ENCODE measurements around the gene PGBD2.
"Not testable (repeated sequence)": the region's sequence is repeated elsewhere in the genome, so short reads cannot be mapped to it uniquely, and the experiment has no call there.

Gene PGBD2

DNA sequence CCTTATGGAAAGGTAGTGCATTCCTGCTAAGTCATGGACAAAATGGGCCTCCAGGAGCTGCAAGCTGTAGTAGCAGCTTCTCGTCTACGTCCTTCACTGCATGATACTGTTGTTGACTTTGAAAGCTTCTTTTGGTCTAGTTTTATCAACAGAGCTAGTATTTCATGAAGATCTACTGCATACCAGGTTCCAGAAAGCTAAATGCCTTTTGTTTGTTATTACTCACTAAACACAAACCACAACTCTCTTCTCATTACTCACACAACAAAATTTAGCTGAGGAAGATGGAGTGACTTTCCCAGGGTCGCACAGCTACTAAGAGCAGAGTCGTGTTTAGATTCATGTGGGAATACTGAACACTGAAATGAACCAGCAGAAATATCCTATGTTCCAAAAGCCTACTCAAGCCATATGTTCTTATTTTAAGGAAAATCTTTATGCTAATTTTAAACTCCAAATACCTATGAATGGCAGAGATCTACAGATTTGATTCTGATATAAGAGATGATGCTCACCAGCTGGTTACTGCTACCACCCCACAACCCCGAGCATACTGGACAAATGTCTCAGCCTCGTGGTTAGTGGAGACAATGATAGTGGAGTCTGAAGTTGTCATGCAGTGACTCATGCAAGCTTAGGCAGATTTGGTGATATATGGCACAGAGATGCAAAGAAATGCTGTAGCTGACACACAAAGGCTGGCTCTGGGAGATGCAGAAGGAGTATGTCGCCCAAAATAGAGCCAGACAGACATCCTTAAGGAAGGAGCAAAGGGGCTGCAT lies 20.6 kb downstream of the PGBD2 start:
- DNase-seq, result no peak

DNA sequence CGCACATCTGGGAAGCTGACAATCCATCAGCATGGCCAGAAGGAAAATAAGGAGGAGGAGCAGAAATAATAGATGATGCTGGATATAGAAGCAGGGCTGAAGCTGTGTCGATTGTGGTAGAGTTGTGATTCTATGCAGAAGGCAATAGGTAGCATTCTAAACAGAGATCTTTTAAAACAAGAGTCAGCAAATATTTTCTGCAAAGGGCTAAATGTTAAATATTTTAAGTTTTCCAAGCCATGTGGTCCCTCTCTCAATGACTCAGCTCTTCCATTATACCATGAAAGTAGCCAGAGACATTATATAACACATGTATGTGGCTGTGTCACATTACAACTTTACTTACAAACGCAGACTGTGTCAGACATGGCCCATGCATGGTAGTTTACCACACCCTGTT lies 21.2 kb downstream of the PGBD2 start:
- DNase-seq, result not testable (repeated sequence)

DNA sequence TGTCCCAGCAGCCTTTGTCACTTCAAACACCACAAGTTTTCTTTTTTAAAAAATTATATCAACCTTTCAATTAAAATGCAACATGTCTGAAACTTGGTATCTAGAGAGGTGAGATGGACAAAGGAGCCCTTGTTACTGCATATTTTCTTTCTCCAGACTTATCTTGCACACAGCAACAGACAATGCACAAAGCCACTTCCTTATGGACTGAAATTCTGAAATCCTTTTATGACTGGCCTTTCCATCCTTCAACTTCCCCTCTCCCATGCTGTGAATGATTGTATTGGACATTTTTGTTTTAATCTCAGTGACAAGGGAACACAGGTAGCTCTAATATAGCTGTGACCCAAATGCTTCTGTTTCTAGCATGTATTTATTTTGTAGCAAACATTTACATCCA lies 22.1 kb downstream of the PGBD2 start:
- DNase-seq, result not testable (repeated sequence)

DNA sequence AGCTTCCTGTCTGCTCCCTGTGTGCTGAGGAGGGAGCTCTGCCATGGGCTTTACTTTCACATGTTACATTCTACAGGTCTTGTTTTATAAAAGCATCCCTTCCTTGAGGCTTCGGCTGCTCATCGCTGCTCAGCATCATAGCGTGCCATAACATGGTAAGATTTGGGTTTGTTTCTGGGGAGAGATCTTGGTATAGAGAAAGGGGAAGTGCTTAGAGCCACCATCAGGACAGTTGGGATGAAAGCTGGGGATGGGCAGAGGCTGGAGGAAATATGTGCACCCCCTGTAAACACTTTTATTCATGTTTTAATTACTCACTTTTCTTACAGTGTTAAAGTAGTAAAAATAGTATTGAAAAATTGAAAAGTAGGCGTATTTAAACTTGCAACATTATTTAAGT lies 24.0 kb downstream of the PGBD2 start:
- not testable (repeated sequence) for DNase-seq

DNA sequence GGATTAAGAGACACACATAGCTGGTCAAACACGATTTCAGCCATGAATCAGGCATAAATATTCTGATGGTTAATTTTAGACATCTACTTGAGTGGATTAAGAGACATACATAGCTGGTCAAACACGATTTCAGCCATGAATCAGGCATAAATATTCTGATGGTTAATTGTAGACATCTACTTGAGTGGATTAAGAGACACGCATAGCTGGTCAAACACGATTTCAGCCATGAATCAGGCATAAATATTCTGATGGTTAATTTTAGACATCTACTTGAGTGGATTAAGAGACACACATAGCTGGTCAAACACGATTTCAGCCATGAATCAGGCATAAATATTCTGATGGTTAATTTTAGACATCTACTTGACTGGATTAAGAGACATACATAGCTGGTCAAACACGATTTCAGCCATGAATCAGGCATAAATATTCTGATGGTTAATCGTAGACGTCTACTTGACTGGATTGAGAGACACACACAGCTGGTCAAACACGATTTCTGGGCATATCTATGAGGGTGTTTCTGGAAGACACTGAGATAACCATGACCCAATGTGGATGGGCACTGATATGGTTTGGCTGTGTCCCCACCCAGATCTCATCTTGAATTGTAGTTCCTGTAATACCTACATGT lies 32.3 kb downstream of the PGBD2 start:
- DNase-seq, result not testable (repeated sequence)

DNA sequence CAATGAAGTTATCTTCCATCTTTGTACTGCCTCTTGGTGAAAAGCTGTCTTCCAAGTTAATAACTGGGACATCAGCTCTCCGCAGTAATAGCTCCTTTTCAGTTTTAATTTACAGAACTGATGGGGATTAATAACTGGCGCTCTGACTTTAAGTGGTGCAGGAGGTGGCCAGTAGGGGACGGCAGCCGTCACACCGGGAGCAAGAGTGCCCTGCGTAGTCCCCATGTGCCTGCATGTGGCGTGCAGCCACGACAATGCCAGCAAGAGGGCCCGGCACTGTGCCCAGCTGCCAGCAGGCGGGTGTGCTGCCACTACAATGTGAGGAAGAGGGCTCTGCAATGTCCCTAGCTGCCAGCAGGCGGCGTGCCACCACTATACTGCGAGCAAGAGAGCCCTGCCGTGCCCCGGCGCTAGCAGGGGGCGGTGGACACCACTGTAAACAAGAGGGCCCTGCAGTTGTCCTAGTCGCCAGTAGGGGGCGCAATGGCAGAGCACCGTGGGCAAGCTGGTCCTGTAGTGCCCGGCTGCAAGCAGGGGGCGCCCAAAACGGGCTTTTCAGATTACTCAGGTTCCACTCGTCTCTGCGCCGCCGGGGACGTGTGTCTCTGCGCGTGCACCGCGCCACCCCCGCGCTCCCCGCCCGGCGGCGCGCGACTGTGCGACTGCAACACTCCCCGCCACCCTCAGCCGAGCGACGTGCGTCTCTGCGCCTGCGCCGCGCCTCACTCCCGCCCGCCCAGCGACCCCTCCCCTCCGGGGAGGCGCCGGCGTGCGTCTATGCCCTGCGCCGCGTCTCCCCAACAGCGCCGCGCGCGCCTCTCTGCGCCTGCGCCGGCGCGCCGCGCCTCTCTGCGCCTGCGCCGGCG lies 38.3 kb downstream of the PGBD2 start:
- peak; percentile 47 for DNase-seq

DNA sequence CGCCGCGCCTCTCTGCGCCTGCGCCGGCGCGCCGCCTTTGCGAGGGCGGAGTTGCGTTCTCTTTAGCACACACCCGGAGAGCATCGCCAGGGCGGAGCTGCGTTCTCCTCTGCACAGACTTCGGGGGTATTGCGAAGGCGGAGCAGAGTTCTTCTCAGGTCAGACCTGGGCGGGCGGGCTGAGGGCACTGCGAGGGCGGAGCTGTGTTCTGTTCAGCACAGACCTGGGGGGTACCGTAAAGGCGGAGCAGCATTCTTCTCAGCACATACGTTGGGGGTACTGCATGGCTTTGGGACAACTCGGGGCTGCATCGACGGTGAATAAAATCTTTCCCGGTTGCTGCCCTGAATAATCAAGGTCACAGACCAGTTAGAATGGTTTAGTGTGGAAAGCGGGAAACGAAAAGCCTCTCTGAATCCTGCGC lies 39.0 kb downstream of the PGBD2 start:
- peak; percentile 45 for DNase-seq

DNA sequence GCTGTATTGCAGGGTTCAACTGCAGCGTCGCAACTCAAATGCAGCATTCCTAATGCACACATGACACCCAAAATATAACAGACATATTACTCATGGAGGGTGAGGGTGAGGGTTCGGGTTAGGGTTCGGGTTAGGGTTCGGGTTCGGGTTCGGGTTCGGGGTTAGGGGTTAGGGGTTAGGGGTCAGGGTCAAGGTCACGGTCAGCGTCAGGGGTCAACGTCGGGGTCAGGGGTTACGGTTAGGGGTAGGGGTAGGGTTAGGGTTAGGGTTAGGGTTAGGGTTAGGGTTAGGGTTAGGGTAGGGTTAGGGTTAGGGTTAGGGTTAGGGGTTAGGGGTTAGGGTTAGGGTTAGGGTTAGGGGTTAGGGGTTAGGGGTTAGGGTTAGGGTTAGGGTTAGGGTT lies 39.4 kb downstream of the PGBD2 start:
- not testable (repeated sequence) for DNase-seq

DNA sequence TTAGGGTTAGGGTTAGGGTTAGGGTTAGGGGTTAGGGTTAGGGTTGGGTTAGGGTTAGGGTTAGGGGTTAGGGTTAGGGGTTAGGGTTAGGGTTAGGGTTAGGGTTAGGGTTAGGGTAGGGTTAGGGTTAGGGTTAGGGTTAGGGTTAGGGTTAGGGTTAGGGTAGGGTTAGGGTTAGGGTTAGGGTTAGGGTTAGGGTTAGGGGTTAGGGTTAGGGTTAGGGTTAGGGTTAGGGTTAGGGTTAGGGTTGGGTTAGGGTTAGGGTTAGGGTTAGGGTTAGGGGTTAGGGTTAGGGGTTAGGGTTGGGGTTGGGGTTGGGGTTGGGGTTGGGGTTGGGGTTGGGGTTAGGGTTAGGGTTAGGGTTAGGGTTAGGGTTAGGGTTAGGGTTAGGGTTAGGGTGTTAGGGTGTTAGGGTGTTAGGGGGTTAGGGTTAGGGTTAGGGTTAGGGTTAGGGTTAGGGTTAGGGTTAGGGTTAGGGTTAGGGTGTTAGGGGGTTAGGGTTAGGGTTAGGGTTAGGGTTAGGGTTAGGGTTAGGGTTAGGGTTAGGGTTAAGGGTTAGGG lies 39.9 kb downstream of the PGBD2 start:
- peak; percentile 35 for DNase-seq

All from CD4-positive, alpha-beta T cell treated with Interleukin-10 for 1 hour (primary cell).